MCF 10A (cell line): ENCODE data around the gene GALNT10. TPM values are rescaled to one million over a fixed set of nuclear protein-coding genes. Genes with fewer than 3 reads are reported as not detected.

ENCODE experiments used
- BruUV-seq: library from RNA; stranded (reverse); fragments of 400-500 nt; replicated peaks from 2 replicates; lab custom pipeline; 2021; lab: Mats Ljungman, UMichigan
- CTCF ChIA-PET: fragments of 300-600 bp; sonication (Branson Sonifier 250); formaldehyde crosslinking; extraction: SDS; loops from one replicate; lab custom pipeline; 2021; ENCODE audit warnings: antibody characterized with exemption, inconsistent platforms; lab: Yijun Ruan, JAX
- POLR2A ChIA-PET: fragments of 300-600, 350-650 bp; sonication (Branson Sonifier 250); formaldehyde crosslinking; extraction: SDS; loops from one replicate; lab custom pipeline; 2020; ENCODE audit warnings: antibody characterized with exemption, inconsistent platforms; lab: Yijun Ruan, JAX
- DNase-seq: peaks from one replicate; pipeline ENCODE4 v3.0.0-alpha.2; 2018; ENCODE audit not compliant: unreplicated experiment
- H3K27ac Mint-ChIP-seq: one replicate; pipeline ENCODE4 v1.8.0; 2022; ENCODE audit warnings: mild to moderate bottlenecking, low read depth, mixed read lengths; ENCODE audit not compliant: unreplicated experiment
- H3K27me3 Mint-ChIP-seq: one replicate; pipeline ENCODE4 v1.8.0; 2022; ENCODE audit warnings: mixed read lengths; ENCODE audit not compliant: insufficient read depth, unreplicated experiment
- H3K36me3 Mint-ChIP-seq: one replicate; pipeline ENCODE4 v1.8.0; 2022; ENCODE audit warnings: mild to moderate bottlenecking, moderate library complexity, mixed read lengths; ENCODE audit not compliant: insufficient read depth, unreplicated experiment
- H3K4me1 Mint-ChIP-seq: one replicate; pipeline ENCODE4 v1.8.0; 2022; ENCODE audit warnings: mixed read lengths; ENCODE audit not compliant: insufficient read depth, unreplicated experiment
- H3K4me3 Mint-ChIP-seq: one replicate; pipeline ENCODE4 v1.8.0; 2022; ENCODE audit warnings: mild to moderate bottlenecking, moderate library complexity, mixed read lengths; ENCODE audit not compliant: unreplicated experiment
- H3K9me3 Mint-ChIP-seq: one replicate; pipeline ENCODE4 v1.8.0; 2022; ENCODE audit warnings: mixed read lengths; ENCODE audit not compliant: unreplicated experiment
- CTCF ChIP-seq: fragments of 200-600 bp; IDR thresholded peaks from one replicate; pipeline ENCODE4 v1.8.0; 2022; ENCODE audit warnings: antibody characterized with exemption, mild to moderate bottlenecking; ENCODE audit not compliant: unreplicated experiment
- intact Hi-C: fragments of 100-400 bp; cut with micrococcal nuclease; formaldehyde crosslinking; loops from 2 replicates; pipeline ENCODE4 v1.14.1; 2022
- total RNA-seq: library from RNA; stranded (reverse); gene quantifications from 2 replicates; pipeline ENCODE4 v1.2.3, GENCODE V29; 2022

The GALNT10 gene
- total RNA-seq, 1 experiment from 2014 or later: 57.4 TPM

- DNase-seq: no peak
- H3K36me3 Mint-ChIP-seq: peaks cover 19% of the 10 kb centered on the region
- CTCF ChIA-PET: interaction anchor here (0.7 to 1.7 kb wide), 6 partner anchors 10 to 137 kb away, joined by 3 to 5 read pairs (median 4); no protein-coding TSS in a partner anchor
- H3K27ac Mint-ChIP-seq: no peak overlapping the region
- no peak for TF ChIP-seq CTCF
- no peaks in the 10 kb centered on the region for H3K4me1 Mint-ChIP-seq
- no peak overlapping the region for H3K4me3 Mint-ChIP-seq
- intact Hi-C loops: no loop called here
- H3K27me3 Mint-ChIP-seq: no peaks in the 10 kb centered on the region
- no TSS peak for BruUV-seq
- POLR2A ChIA-PET: interaction anchor here (1.0 kb wide), 1 partner anchor 133 kb away, joined by 3 read pairs; no protein-coding TSS in a partner anchor
- no peaks in the 10 kb centered on the region for H3K9me3 Mint-ChIP-seq
Observed at GRCh38 chr5:154334406-154335064, 144.0 kb downstream of the GALNT10 start.

- POLR2A ChIA-PET: no interaction called here
- CTCF ChIA-PET: no interaction called here
- BruUV-seq: no TSS peak
- TF ChIP-seq CTCF: no peak
- H3K9me3 Mint-ChIP-seq: no peaks in the 10 kb centered on the region
- no peaks in the 10 kb centered on the region for H3K4me1 Mint-ChIP-seq
- intact Hi-C loops: no loop called here
- peaks cover 14% of the 10 kb centered on the region for H3K36me3 Mint-ChIP-seq
- H3K27ac Mint-ChIP-seq: no peak overlapping the region
- no peak overlapping the region for H3K4me3 Mint-ChIP-seq
- no peaks in the 10 kb centered on the region for H3K27me3 Mint-ChIP-seq
- DNase-seq: no peak
Observed at GRCh38 chr5:154335065-154335448, 144.5 kb downstream of the GALNT10 start.

GRCh38 chr5:154341620-154342019 is 151.1 kb downstream of the GALNT10 start:
- intact Hi-C loops: no loop called here
- no peak overlapping the region for H3K4me3 Mint-ChIP-seq
- no TSS peak for BruUV-seq
- H3K36me3 Mint-ChIP-seq: peaks cover 7% of the 10 kb centered on the region
- no peak for DNase-seq
- POLR2A ChIA-PET: no interaction called here
- no peak overlapping the region for H3K27ac Mint-ChIP-seq
- TF ChIP-seq CTCF: no peak
- CTCF ChIA-PET: interaction anchor here (0.5 to 1.6 kb wide), 2 partner anchors 63 to 1404 kb away, joined by 3 to 5 read pairs; no protein-coding TSS in a partner anchor
- H3K9me3 Mint-ChIP-seq: no peaks in the 10 kb centered on the region
- no peaks in the 10 kb centered on the region for H3K4me1 Mint-ChIP-seq
- H3K27me3 Mint-ChIP-seq: no peaks in the 10 kb centered on the region

- no peak overlapping the region for H3K27ac Mint-ChIP-seq
- ChIA-PET POLR2A (no interaction called here), CTCF (interaction anchor here (1.6 kb wide), 1 partner anchor 62 kb away, joined by 5 read pairs; no protein-coding TSS in a partner anchor)
- no peak for DNase-seq
- TF ChIP-seq CTCF: no peak
- BruUV-seq: no TSS peak
- H3K4me3 Mint-ChIP-seq: no peak overlapping the region
- H3K4me1 Mint-ChIP-seq: no peaks in the 10 kb centered on the region
- no peaks in the 10 kb centered on the region for H3K9me3 Mint-ChIP-seq
- H3K36me3 Mint-ChIP-seq: peaks cover 6% of the 10 kb centered on the region
- intact Hi-C loops: no loop called here
- no peaks in the 10 kb centered on the region for H3K27me3 Mint-ChIP-seq
Observed at GRCh38 chr5:154342211-154342610, 151.7 kb downstream of the GALNT10 start.
